Measurements from ENCODE around the gene LYZL1.

GRCh38 chr10:29321656-29322055, 32.8 kb downstream of the LYZL1 start:
- no peak for TF ChIP-seq POLR2A (IDR thresholded peaks at IDR 0.05)
- no peak for TF ChIP-seq CTCF (IDR thresholded peaks at IDR 0.05)

All from testis (tissue), 2 donors.